HG03565 (cell line): ENCODE results near the gene IL1RN.

Experiments used
- ATAC-seq: cut with Tn5 transposase; IDR thresholded peaks from one replicate; pipeline ENCODE4 v1.9.1; 2021; ENCODE audit warnings: mild to moderate bottlenecking, moderate library complexity; ENCODE audit not compliant: unreplicated experiment

IL1RN gene

GRCh38 chr2:113127646-113128570 lies 510 bp downstream of the IL1RN start:
- ATAC-seq = no peak

- ATAC-seq = no peak
Observed at GRCh38 chr2:113129519-113130078, 2.2 kb downstream of the IL1RN start.

GRCh38 chr2:113131352-113132185 lies 4.2 kb downstream of the IL1RN start:
- no peak for ATAC-seq

- no peak for ATAC-seq
Observed at GRCh38 chr2:113132414-113133021, 5.1 kb downstream of the IL1RN start.

- ATAC-seq = no peak
Observed at GRCh38 chr2:113133704-113134598, 6.6 kb downstream of the IL1RN start.

- no peak for ATAC-seq
Observed at GRCh38 chr2:113134717-113135116, 7.3 kb downstream of the IL1RN start.

GRCh38 chr2:113135317-113135716 lies 7.9 kb downstream of the IL1RN start:
- no peak for ATAC-seq

- no peak for ATAC-seq
Observed at GRCh38 chr2:113136828-113137775, 9.7 kb downstream of the IL1RN start.

- no peak for ATAC-seq
Observed at GRCh38 chr2:113137827-113138226, 10.4 kb downstream of the IL1RN start.

- ATAC-seq = no peak
Observed at GRCh38 chr2:113138428-113139322, 11.3 kb downstream of the IL1RN start.

GRCh38 chr2:113141451-113141850 lies 14.1 kb downstream of the IL1RN start:
- no peak for ATAC-seq

- no peak for ATAC-seq
Observed at GRCh38 chr2:113142290-113142689, 14.9 kb downstream of the IL1RN start.

- ATAC-seq = no peak
Observed at GRCh38 chr2:113144259-113144658, 16.9 kb downstream of the IL1RN start.

- ATAC-seq = no peak
Observed at GRCh38 chr2:113148606-113149552, 21.5 kb downstream of the IL1RN start.

GRCh38 chr2:113149553-113150257 lies 22.3 kb downstream of the IL1RN start:
- no peak for ATAC-seq

GRCh38 chr2:113150258-113150601 lies 22.8 kb downstream of the IL1RN start:
- ATAC-seq = no peak
